HG02610 (cell line): ENCODE results near the gene SPATA45.

Experiments used
- ATAC-seq: cut with Tn5 transposase; IDR thresholded peaks from one replicate; pipeline ENCODE4 v1.9.1; 2021; ENCODE audit warnings: mild to moderate bottlenecking, moderate library complexity; ENCODE audit not compliant: unreplicated experiment

The SPATA45 gene

GRCh38 chr1:212782422-212783154 is 64.9 kb downstream of the SPATA45 start:
- no peak for ATAC-seq

- ATAC-seq = no peak
Observed at GRCh38 chr1:212781225-212781624, 66.2 kb downstream of the SPATA45 start.

DNA sequence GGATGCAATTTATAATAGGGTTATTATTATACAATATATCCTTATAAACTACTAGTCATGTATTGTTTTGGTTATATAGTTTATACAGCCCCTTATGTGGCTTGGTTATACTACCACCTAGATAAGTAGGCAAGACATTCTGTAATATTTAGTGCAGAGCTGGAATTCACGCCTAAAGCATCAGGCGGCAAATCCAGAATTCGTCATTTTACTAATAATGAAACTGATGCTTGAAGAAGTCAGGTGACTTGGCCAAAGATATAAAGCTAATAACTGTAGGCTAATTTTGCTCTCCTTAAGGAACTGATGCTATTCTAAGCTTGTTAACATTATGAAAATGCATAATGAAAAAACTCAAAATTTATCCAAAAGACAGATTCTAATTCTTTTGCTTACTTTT is 66.7 kb downstream of the SPATA45 start:
- no peak for ATAC-seq
